Mesenchymal stem cell (in vitro differentiated cells and primary cell): ENCODE data around the gene TTC27.

Source experiments
- DNase-seq: peaks from one replicate; pipeline ENCODE4 v3.0.0-alpha.2; 2013
- H2AFZ ChIP-seq: one replicate; pipeline ENCODE4 v1.6.1; 2013; ENCODE audit warnings: low read depth, mild to moderate bottlenecking, control low read depth, inconsistent platforms, low read length, moderate library complexity
- H2AK5ac ChIP-seq: 2 replicates; pipeline ENCODE4 v1.6.1; 2013; ENCODE audit warnings: low read length, moderate library complexity, mild to moderate bottlenecking, inconsistent platforms; ENCODE audit not compliant: severe bottlenecking
- H2BK120ac ChIP-seq: one replicate; pipeline ENCODE4 v1.6.1; 2013; ENCODE audit warnings: low read depth, mild to moderate bottlenecking, inconsistent platforms, low read length, moderate library complexity
- H2BK12ac ChIP-seq, 2 experiments: one replicate each; pipeline ENCODE4 v1.6.1; 2013; ENCODE audit warnings: inconsistent platforms in 2 of 2, low read length in 2 of 2, mild to moderate bottlenecking in 2 of 2, moderate library complexity in 2 of 2, control low read depth in 1 of 2
- H2BK15ac ChIP-seq: one replicate; pipeline ENCODE4 v1.6.1; 2013; ENCODE audit warnings: mild to moderate bottlenecking, low read depth, inconsistent platforms; ENCODE audit not compliant: poor library complexity, severe bottlenecking
- H2BK5ac ChIP-seq: 2 replicates; pipeline ENCODE4 v1.6.1; 2013; ENCODE audit warnings: low read depth, mild to moderate bottlenecking, low read length, control low read depth, inconsistent platforms; ENCODE audit not compliant: poor library complexity, severe bottlenecking
- H3K14ac ChIP-seq, 2 experiments: one replicate each; pipeline ENCODE4 v1.6.1; 2013; ENCODE audit warnings: inconsistent platforms in 2 of 2, low read length in 2 of 2, control low read depth in 1 of 2, mild to moderate bottlenecking in 1 of 2, moderate library complexity in 1 of 2
- H3K18ac ChIP-seq, 2 experiments: one replicate each; pipeline ENCODE4 v1.6.1; 2013; ENCODE audit warnings: inconsistent platforms in 2 of 2, low read length in 2 of 2, control low read depth in 1 of 2, low read depth in 1 of 2, mild to moderate bottlenecking in 1 of 2
- H3K23ac ChIP-seq, 2 experiments: one replicate each; pipeline ENCODE4 v1.6.1; 2013; ENCODE audit warnings: inconsistent platforms in 2 of 2, low read length in 2 of 2, mild to moderate bottlenecking in 2 of 2, moderate library complexity in 2 of 2, control low read depth in 1 of 2
- H3K27ac ChIP-seq: 2 replicates; pipeline ENCODE4 v1.5.1; 2013; ENCODE audit warnings: mild to moderate bottlenecking, moderate library complexity, low read length, control low read depth, inconsistent platforms; ENCODE audit not compliant: poor library complexity, severe bottlenecking
- H3K27me3 ChIP-seq, 2 experiments: 2 replicates each; pipeline versions ENCODE4 v1.6.1 to v1.7.0; 2013; ENCODE audit warnings: low read length in 2 of 2, mild to moderate bottlenecking in 2 of 2, moderate library complexity in 2 of 2, control low read depth in 1 of 2, inconsistent platforms in 1 of 2; ENCODE audit not compliant: control insufficient read depth in 1 of 2, insufficient read depth in 1 of 2
- H3K36me3 ChIP-seq, 2 experiments: 2 replicates each; pipeline versions ENCODE4 v1.6.1 to v1.7.0; 2013; ENCODE audit warnings: low read length in 2 of 2, control low read depth in 1 of 2, inconsistent platforms in 1 of 2, low read depth in 1 of 2, mild to moderate bottlenecking in 1 of 2; ENCODE audit not compliant: insufficient read depth in 2 of 2, control insufficient read depth in 1 of 2
- H3K4ac ChIP-seq, 2 experiments: one replicate each; pipeline ENCODE4 v1.6.1; 2013; ENCODE audit warnings: inconsistent platforms in 2 of 2, low read length in 2 of 2, mild to moderate bottlenecking in 2 of 2, moderate library complexity in 2 of 2, control low read depth in 1 of 2, low read depth in 1 of 2
- H3K4me1 ChIP-seq: 2 replicates; pipeline ENCODE4 v1.6.1; 2013; ENCODE audit warnings: low read depth, low read length, control low read depth; ENCODE audit not compliant: control insufficient read depth, insufficient read depth
- H3K4me2 ChIP-seq: 2 replicates; pipeline ENCODE4 v1.6.1; 2013; ENCODE audit warnings: low read length, mild to moderate bottlenecking, inconsistent platforms; ENCODE audit not compliant: poor library complexity, severe bottlenecking
- H3K4me3 ChIP-seq, 2 experiments: 2 replicates each; pipeline versions ENCODE4 v1.5.1 to v1.7.0; 2013; ENCODE audit warnings: low read length in 2 of 2, mild to moderate bottlenecking in 2 of 2, control low read depth in 1 of 2, low read depth in 1 of 2; ENCODE audit not compliant: insufficient read depth in 1 of 2
- H3K79me1 ChIP-seq: replicated peaks from 2 replicates; pipeline ENCODE4 v1.6.1; 2013; ENCODE audit warnings: mild to moderate bottlenecking, control low read depth, low read length, inconsistent platforms; ENCODE audit not compliant: poor library complexity, severe bottlenecking
- H3K9ac ChIP-seq: 2 replicates; pipeline ENCODE4 v1.7.0; 2013; ENCODE audit warnings: mild to moderate bottlenecking, low read length, moderate library complexity
- H3K9me3 ChIP-seq: 2 replicates; pipeline ENCODE4 v1.7.0; 2013; ENCODE audit warnings: mild to moderate bottlenecking, low read length; ENCODE audit not compliant: control insufficient read depth
- H4K8ac ChIP-seq: one replicate; pipeline ENCODE4 v1.6.1; 2013; ENCODE audit warnings: inconsistent platforms, mild to moderate bottlenecking, low read length, moderate library complexity
- H4K91ac ChIP-seq: one replicate; pipeline ENCODE4 v1.6.1; 2013; ENCODE audit warnings: mild to moderate bottlenecking, low read length, inconsistent platforms
- WGBS: methylation state at CpG from one replicate; pipeline ENCODE4 v1.1.7; 2013; ENCODE audit warnings: mixed read lengths; 5-methylcytosine and 5-hydroxymethylcytosine counted together

Gene TTC27

DNA sequence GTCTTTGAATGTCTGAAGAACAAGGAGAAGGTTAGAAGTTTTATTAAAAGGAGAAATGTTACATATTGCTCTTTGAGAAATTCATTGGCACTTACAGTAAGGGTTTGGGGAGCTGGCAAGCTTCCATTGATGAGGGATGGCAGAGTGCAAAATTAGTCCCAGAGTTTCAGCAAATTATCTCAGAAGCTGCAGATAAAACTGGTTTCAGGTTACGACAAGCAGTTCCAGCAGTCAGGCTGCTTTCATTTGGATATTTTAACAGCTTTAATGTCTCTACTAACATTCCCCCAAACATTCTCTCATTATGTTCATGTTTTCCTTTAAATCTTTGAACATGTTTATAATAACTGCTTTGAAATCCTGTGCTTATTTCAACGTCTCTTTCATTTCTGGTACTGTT lies 153.1 kb downstream of the TTC27 start:
- no peak overlapping the region for H3K14ac ChIP-seq
- H3K18ac ChIP-seq, result no peak overlapping the region
- no peak overlapping the region for H3K4ac ChIP-seq
- peaks cover 3% of the 10 kb centered on the region for H3K9me3 ChIP-seq
- WGBS, result 100% methylated on average over 1 of the region's 2 CpGs
- H2BK120ac ChIP-seq, result no peak overlapping the region
- no peak overlapping the region for H4K91ac ChIP-seq
- DNase-seq, result no peak
- no peak overlapping the region for H2BK12ac ChIP-seq
- no peak overlapping the region for H2AK5ac ChIP-seq
- no peak overlapping the region for H4K8ac ChIP-seq
- no peak overlapping the region for H3K23ac ChIP-seq
- no peak overlapping the region for H2BK5ac ChIP-seq
- H3K27ac ChIP-seq, result no peak overlapping the region
- no peaks in the 10 kb centered on the region for H3K4me1 ChIP-seq
- H3K27me3 ChIP-seq, result no peaks in the 10 kb centered on the region
- no peak overlapping the region for H3K9ac ChIP-seq
- H3K4me2 ChIP-seq, result no peak overlapping the region
- H3K79me1 ChIP-seq, result peaks cover 1% of the 10 kb centered on the region
- no peak overlapping the region for H2BK15ac ChIP-seq
- H3K4me3 ChIP-seq, result no peak overlapping the region
- no peak overlapping the region for H2AFZ ChIP-seq
- H3K36me3 ChIP-seq, result peaks cover 2 to 22% of the 10 kb centered on the region in 2 experiments

DNA sequence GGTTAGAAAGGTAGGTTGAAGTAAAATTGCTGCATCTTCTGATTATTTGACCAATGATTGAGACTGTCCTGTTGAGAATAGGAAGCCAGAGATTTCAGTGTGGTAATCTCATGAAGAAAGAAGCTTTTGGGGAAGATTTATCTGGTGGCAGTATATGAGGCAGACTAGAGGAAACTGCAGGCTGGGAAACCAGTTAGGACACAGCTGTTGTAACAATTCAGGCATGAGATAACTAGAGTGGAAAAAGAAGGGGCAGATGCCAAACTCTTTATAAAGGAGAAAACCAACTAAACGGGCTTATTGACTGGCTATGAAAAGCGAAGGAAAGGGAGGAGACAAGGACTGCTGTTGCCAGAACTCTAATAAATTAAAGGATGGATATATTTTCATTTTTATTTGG lies 155.6 kb downstream of the TTC27 start:
- no peak overlapping the region for H3K4ac ChIP-seq
- H3K27me3 ChIP-seq, result no peaks in the 10 kb centered on the region
- no peak overlapping the region for H3K14ac ChIP-seq
- no peak overlapping the region for H3K23ac ChIP-seq
- H4K91ac ChIP-seq, result no peak overlapping the region
- H2AK5ac ChIP-seq, result no peak overlapping the region
- H3K36me3 ChIP-seq, result peaks cover 2 to 33% of the 10 kb centered on the region in 2 experiments
- H3K4me3 ChIP-seq, result no peak overlapping the region
- H2BK5ac ChIP-seq, result no peak overlapping the region
- no peak overlapping the region for H2BK12ac ChIP-seq
- 92% methylated on average over 2 of the region's 2 CpGs for WGBS
- DNase-seq, result no peak
- H3K9me3 ChIP-seq, result peaks cover 3% of the 10 kb centered on the region
- H2BK120ac ChIP-seq, result no peak overlapping the region
- no peak overlapping the region for H3K4me2 ChIP-seq
- H3K27ac ChIP-seq, result no peak overlapping the region
- H3K9ac ChIP-seq, result no peak overlapping the region
- no peak overlapping the region for H2AFZ ChIP-seq
- no peak overlapping the region for H4K8ac ChIP-seq
- H3K18ac ChIP-seq, result no peak overlapping the region
- H2BK15ac ChIP-seq, result no peak overlapping the region
- no peaks in the 10 kb centered on the region for H3K4me1 ChIP-seq
- H3K79me1 ChIP-seq, result no peaks in the 10 kb centered on the region

DNA sequence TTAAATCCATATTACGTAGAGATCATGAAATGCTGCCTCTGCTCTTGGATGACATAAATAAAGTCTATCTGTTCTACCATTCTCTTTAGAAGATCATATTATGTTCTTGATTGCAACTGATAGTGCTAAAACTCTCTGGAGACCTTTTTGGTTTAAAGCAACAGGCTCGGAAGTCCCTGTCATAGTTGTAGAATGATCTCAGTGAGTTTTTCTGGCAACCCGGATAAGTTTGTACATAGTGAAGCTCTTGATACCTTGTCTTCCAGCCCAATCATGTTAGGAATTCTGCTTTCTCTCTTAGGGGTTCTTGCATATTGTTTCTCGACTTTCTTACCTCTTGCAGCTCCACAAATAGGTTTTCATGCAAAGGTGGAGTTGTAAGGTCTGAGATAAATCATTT lies 156.1 kb downstream of the TTC27 start:
- H3K36me3 ChIP-seq, result peaks cover 2 to 33% of the 10 kb centered on the region in 2 experiments
- H3K9me3 ChIP-seq, result peaks cover 3% of the 10 kb centered on the region
- no peak overlapping the region for H3K9ac ChIP-seq
- no peak overlapping the region for H3K14ac ChIP-seq
- no peak overlapping the region for H2BK120ac ChIP-seq
- no peak overlapping the region for H2AFZ ChIP-seq
- no peak overlapping the region for H3K4me3 ChIP-seq
- H3K18ac ChIP-seq, result no peak overlapping the region
- no peak overlapping the region for H3K23ac ChIP-seq
- no peaks in the 10 kb centered on the region for H3K27me3 ChIP-seq
- WGBS, result 97% methylated on average over 2 of the region's 4 CpGs
- no peak overlapping the region for H4K8ac ChIP-seq
- H3K4ac ChIP-seq, result no peak overlapping the region
- no peak overlapping the region for H4K91ac ChIP-seq
- no peak overlapping the region for H3K27ac ChIP-seq
- no peak overlapping the region for H3K4me2 ChIP-seq
- no peaks in the 10 kb centered on the region for H3K79me1 ChIP-seq
- H2AK5ac ChIP-seq, result no peak overlapping the region
- no peak overlapping the region for H2BK15ac ChIP-seq
- DNase-seq, result no peak
- no peaks in the 10 kb centered on the region for H3K4me1 ChIP-seq
- no peak overlapping the region for H2BK5ac ChIP-seq
- H2BK12ac ChIP-seq, result no peak overlapping the region

- H3K27ac ChIP-seq, result no peak overlapping the region
- no peak overlapping the region for H4K91ac ChIP-seq
- H2BK15ac ChIP-seq, result no peak overlapping the region
- no peak overlapping the region for H2BK12ac ChIP-seq
- H3K4ac ChIP-seq, result no peak overlapping the region
- no peak overlapping the region for H3K9ac ChIP-seq
- H3K23ac ChIP-seq, result no peak overlapping the region
- DNase-seq, result no peak
- no peaks in the 10 kb centered on the region for H3K79me1 ChIP-seq
- no peaks in the 10 kb centered on the region for H3K27me3 ChIP-seq
- peaks cover 0 to 29% of the 10 kb centered on the region in 2 experiments for H3K36me3 ChIP-seq
- H2BK5ac ChIP-seq, result no peak overlapping the region
- no peak overlapping the region for H3K4me3 ChIP-seq
- H2BK120ac ChIP-seq, result no peak overlapping the region
- no peak overlapping the region for H2AK5ac ChIP-seq
- peaks cover 3% of the 10 kb centered on the region for H3K9me3 ChIP-seq
- H3K4me2 ChIP-seq, result no peak overlapping the region
- H2AFZ ChIP-seq, result no peak overlapping the region
- no peak overlapping the region for H3K18ac ChIP-seq
- no peak overlapping the region for H4K8ac ChIP-seq
- H3K14ac ChIP-seq, result no peak overlapping the region
- no peaks in the 10 kb centered on the region for H3K4me1 ChIP-seq
Measured at GRCh38 chr2:32787207-32787606, 159.4 kb downstream of the TTC27 start.
